ENCODE results near the gene BATF3. TPM values are rescaled to one million over a fixed set of nuclear protein-coding genes. Genes with fewer than 3 reads are reported as not detected.
"Not testable (repeated sequence)": the region's sequence is repeated elsewhere in the genome, so short reads cannot be mapped to it uniquely, and the experiment has no call there.

The BATF3 gene
- total RNA-seq, 2 experiments from 2014 or later: 314 to 320 TPM

- intact Hi-C loops (cut with micrococcal nuclease): no loop called here
- peaks cover 23% of the 10 kb centered on the region for H3K4me1 Mint-ChIP-seq (ENCODE audit: low read depth)
- H3K9me3 Mint-ChIP-seq: no peaks in the 10 kb centered on the region
- H3K4me3 Mint-ChIP-seq: no peak overlapping the region
- ChIA-PET POLR2A (interaction anchor here (0.8 to 1.8 kb wide), 2 partner anchors 31 to 117 kb away, joined by 3 to 4 read pairs; partner anchors contain the start of gene BATF3), CTCF (interaction anchor here (0.7 to 5.6 kb wide), 16 partner anchors 8 to 327 kb away, joined by 3 to 156 read pairs (median 5); partner anchors contain the start of genes NSL1 and TATDN3)
- peaks cover 5% of the 10 kb centered on the region for H3K27me3 Mint-ChIP-seq
- no peaks in the 10 kb centered on the region for H3K36me3 Mint-ChIP-seq
- H3K27ac Mint-ChIP-seq: no peak overlapping the region
- no peak for DNase-seq
Observed at GRCh38 chr1:212668477-212668876, 31.2 kb downstream of the BATF3 start.

- peaks cover 23% of the 10 kb centered on the region for H3K4me1 Mint-ChIP-seq (ENCODE audit: low read depth)
- H3K27ac Mint-ChIP-seq: no peak overlapping the region
- POLR2A ChIA-PET: interaction anchor here (0.8 to 1.8 kb wide), 2 partner anchors 31 to 118 kb away, joined by 3 to 4 read pairs; partner anchors contain the start of gene BATF3
- no peaks in the 10 kb centered on the region for H3K9me3 Mint-ChIP-seq
- CTCF ChIA-PET: interaction anchor here (0.7 to 5.6 kb wide), 21 partner anchors 9 to 328 kb away, joined by 3 to 156 read pairs (median 4); partner anchors contain the start of genes BATF3, NSL1 and TATDN3
- DNase-seq: peak; percentile 44
- H3K4me3 Mint-ChIP-seq: no peak overlapping the region
- H3K36me3 Mint-ChIP-seq: no peaks in the 10 kb centered on the region
- intact Hi-C loops (cut with micrococcal nuclease): no loop called here
- peaks cover 5% of the 10 kb centered on the region for H3K27me3 Mint-ChIP-seq
Observed at GRCh38 chr1:212667223-212668139, 32.2 kb downstream of the BATF3 start.

GRCh38 chr1:212666116-212666775 is 33.4 kb downstream of the BATF3 start:
- Mint-ChIP-seq H3K4me3 (no peak overlapping the region), H3K27ac (no peak overlapping the region), H3K9me3 (no peaks in the 10 kb centered on the region), H3K27me3 (peaks cover 4% of the 10 kb centered on the region), H3K4me1 (ENCODE audit: low read depth) (peaks cover 22% of the 10 kb centered on the region), H3K36me3 (no peaks in the 10 kb centered on the region)
- POLR2A ChIA-PET: no interaction called here
- DNase-seq: no peak
- CTCF ChIA-PET: interaction anchor here (0.7 to 5.6 kb wide), 28 partner anchors 8 to 329 kb away, joined by 3 to 156 read pairs (median 12); partner anchors contain the start of genes BATF3, NSL1 and TATDN3
- intact Hi-C loops (cut with micrococcal nuclease): loop anchor here (1.0 kb wide), 1 partner anchor 189 kb away; no protein-coding TSS in a partner anchor

- CTCF ChIA-PET: interaction anchor here (0.6 to 5.6 kb wide), 75 partner anchors 9 to 967 kb away, joined by 3 to 156 read pairs (median 5); partner anchors contain the start of genes BATF3, NSL1 and TATDN3
- Mint-ChIP-seq H3K36me3 (no peaks in the 10 kb centered on the region), H3K9me3 (no peaks in the 10 kb centered on the region)
Observed at GRCh38 chr1:212665241-212666115, 34.2 kb downstream of the BATF3 start.

GRCh38 chr1:212664409-212665199 is 35.0 kb downstream of the BATF3 start:
- ChIA-PET POLR2A (interaction anchor here (0.8 to 1.2 kb wide), 2 partner anchors 57 to 187 kb away, joined by 3 to 5 read pairs; no protein-coding TSS in a partner anchor), CTCF (interaction anchor here (0.6 to 5.6 kb wide), 75 partner anchors 9 to 966 kb away, joined by 3 to 156 read pairs (median 5); partner anchors contain the start of genes BATF3, NSL1 and TATDN3)
- DNase-seq: no peak
- Mint-ChIP-seq H3K27ac (no peak overlapping the region), H3K36me3 (no peaks in the 10 kb centered on the region), H3K4me3 (peak overlapping the region; percentile 13), H3K9me3 (no peaks in the 10 kb centered on the region), H3K27me3 (peaks cover 5% of the 10 kb centered on the region), H3K4me1 (ENCODE audit: low read depth) (peaks cover 19% of the 10 kb centered on the region)
- intact Hi-C loops (cut with micrococcal nuclease): loop anchor here (1.0 to 2.0 kb wide), 5 partner anchors 34 to 331 kb away; partner anchors contain the start of gene BATF3

More at GRCh38 chr1:212665241-212666115, 34.2 kb downstream of the BATF3 start:
- DNase-seq: peak; percentile 88
- H3K27ac Mint-ChIP-seq: peak overlapping the region; percentile 57
- H3K4me1 Mint-ChIP-seq (ENCODE audit: low read depth): peaks cover 19% of the 10 kb centered on the region
- intact Hi-C loops (cut with micrococcal nuclease): loop anchor here (1.0 to 2.0 kb wide), 6 partner anchors 33 to 330 kb away; partner anchors contain the start of gene BATF3
- peak overlapping the region; percentile 73 for H3K4me3 Mint-ChIP-seq
- POLR2A ChIA-PET: interaction anchor here (0.8 to 1.2 kb wide), 2 partner anchors 56 to 188 kb away, joined by 3 to 5 read pairs; no protein-coding TSS in a partner anchor
- peaks cover 3% of the 10 kb centered on the region for H3K27me3 Mint-ChIP-seq

GRCh38 chr1:212658250-212658649 is 41.4 kb downstream of the BATF3 start:
- H3K4me1 Mint-ChIP-seq (ENCODE audit: low read depth); H3K36me3 Mint-ChIP-seq; H3K4me3 Mint-ChIP-seq; intact Hi-C loops (cut with micrococcal nuclease); DNase-seq; H3K27ac Mint-ChIP-seq; POLR2A ChIA-PET; H3K9me3 Mint-ChIP-seq: not testable (repeated sequence)
- H3K27me3 Mint-ChIP-seq: peaks cover 12% of the 10 kb centered on the region
- CTCF ChIA-PET: interaction anchor here (1.8 kb wide), 1 partner anchor 202 kb away, joined by 5 read pairs; no protein-coding TSS in a partner anchor

- DNase-seq: no peak
- H3K4me1 Mint-ChIP-seq (ENCODE audit: low read depth): no peaks in the 10 kb centered on the region
- H3K9me3 Mint-ChIP-seq: no peaks in the 10 kb centered on the region
- H3K36me3 Mint-ChIP-seq: no peaks in the 10 kb centered on the region
- no peak overlapping the region for H3K27ac Mint-ChIP-seq
- H3K27me3 Mint-ChIP-seq: peaks cover 13% of the 10 kb centered on the region
- ChIA-PET POLR2A (no interaction called here), CTCF (no interaction called here)
- intact Hi-C loops (cut with micrococcal nuclease): no loop called here
- no peak overlapping the region for H3K4me3 Mint-ChIP-seq
Observed at GRCh38 chr1:212656730-212657129, 42.9 kb downstream of the BATF3 start.

GRCh38 chr1:212655668-212656440 is 43.8 kb downstream of the BATF3 start:
- intact Hi-C loops (cut with micrococcal nuclease): no loop called here
- Mint-ChIP-seq H3K9me3 (no peaks in the 10 kb centered on the region), H3K27ac (no peak overlapping the region), H3K36me3 (no peaks in the 10 kb centered on the region), H3K4me3 (no peak overlapping the region), H3K4me1 (ENCODE audit: low read depth) (no peaks in the 10 kb centered on the region), H3K27me3 (peaks cover 13% of the 10 kb centered on the region)
- CTCF ChIA-PET: interaction anchor here (0.5 to 1.9 kb wide), 4 partner anchors 9 to 624 kb away, joined by 3 to 13 read pairs (median 4); no protein-coding TSS in a partner anchor
- no peak for DNase-seq
- POLR2A ChIA-PET: no interaction called here

GRCh38 chr1:212652609-212653008 is 47.0 kb downstream of the BATF3 start:
- H3K27me3 Mint-ChIP-seq: peaks cover 8% of the 10 kb centered on the region
- POLR2A ChIA-PET: no interaction called here
- CTCF ChIA-PET: interaction anchor here (0.6 to 3.3 kb wide), 3 partner anchors 12 to 109 kb away, joined by 3 to 13 read pairs (median 5); no protein-coding TSS in a partner anchor
- H3K36me3 Mint-ChIP-seq: no peaks in the 10 kb centered on the region
- no peak for DNase-seq
- H3K4me1 Mint-ChIP-seq (ENCODE audit: low read depth): no peaks in the 10 kb centered on the region
- no peak overlapping the region for H3K27ac Mint-ChIP-seq
- H3K4me3 Mint-ChIP-seq: no peak overlapping the region
- no peaks in the 10 kb centered on the region for H3K9me3 Mint-ChIP-seq
- intact Hi-C loops (cut with micrococcal nuclease): no loop called here

GRCh38 chr1:212651977-212652376 is 47.7 kb downstream of the BATF3 start:
- CTCF ChIA-PET: interaction anchor here (3.3 kb wide), 1 partner anchor 13 kb away, joined by 13 read pairs; no protein-coding TSS in a partner anchor
- Mint-ChIP-seq H3K9me3 (no peaks in the 10 kb centered on the region), H3K4me3 (no peak overlapping the region), H3K36me3 (no peaks in the 10 kb centered on the region), H3K27ac (no peak overlapping the region), H3K27me3 (peaks cover 9% of the 10 kb centered on the region), H3K4me1 (ENCODE audit: low read depth) (no peaks in the 10 kb centered on the region)
- DNase-seq: no peak
- intact Hi-C loops (cut with micrococcal nuclease): no loop called here
- POLR2A ChIA-PET: no interaction called here
